NCI-H345 (cell line): ENCODE results near the gene TPI1.

ENCODE experiments used
- DNase-seq: peaks from one replicate; lab custom pipeline; 2025; lab: John Stamatoyannopoulos, UW

The TPI1 gene

DNA sequence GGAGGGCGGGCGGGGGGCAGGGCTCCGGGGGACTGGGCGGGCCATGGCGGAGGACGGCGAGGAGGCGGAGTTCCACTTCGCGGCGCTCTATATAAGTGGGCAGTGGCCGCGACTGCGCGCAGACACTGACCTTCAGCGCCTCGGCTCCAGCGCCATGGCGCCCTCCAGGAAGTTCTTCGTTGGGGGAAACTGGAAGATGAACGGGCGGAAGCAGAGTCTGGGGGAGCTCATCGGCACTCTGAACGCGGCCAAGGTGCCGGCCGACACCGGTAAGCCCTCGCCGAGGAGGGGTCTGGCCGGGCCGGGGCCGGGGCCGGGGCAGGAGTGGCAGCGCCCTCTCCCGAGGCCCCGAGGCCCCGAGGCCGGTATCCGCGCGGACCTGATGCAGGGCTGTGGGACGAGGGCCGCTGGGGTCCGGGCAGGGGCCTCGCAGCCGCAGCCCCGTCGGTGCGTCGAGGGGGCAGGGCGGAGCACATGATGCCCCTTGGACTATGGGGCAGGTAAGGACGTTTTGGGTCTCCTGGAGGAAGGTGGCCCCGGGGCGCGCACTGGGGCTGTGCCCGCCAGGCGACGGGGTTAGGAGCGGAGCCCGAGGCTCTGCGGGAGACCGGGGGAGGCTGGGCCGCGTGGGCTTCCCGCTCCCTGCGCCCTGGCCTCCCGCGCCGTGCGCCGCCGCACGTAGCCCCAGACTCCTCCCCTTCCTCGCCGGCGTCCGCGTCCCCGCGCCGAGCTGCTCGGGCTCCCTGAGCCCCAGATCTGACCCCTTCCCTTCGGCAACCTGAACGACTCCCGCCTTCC, at the start of gene TPI1:
Gene TPI1, plus strand, starts transcription at position 119 of the 798 bp plus-strand sequence. Its CDS starts 36 bp downstream, at position 155.
- peak; percentile 82 for DNase-seq

DNA sequence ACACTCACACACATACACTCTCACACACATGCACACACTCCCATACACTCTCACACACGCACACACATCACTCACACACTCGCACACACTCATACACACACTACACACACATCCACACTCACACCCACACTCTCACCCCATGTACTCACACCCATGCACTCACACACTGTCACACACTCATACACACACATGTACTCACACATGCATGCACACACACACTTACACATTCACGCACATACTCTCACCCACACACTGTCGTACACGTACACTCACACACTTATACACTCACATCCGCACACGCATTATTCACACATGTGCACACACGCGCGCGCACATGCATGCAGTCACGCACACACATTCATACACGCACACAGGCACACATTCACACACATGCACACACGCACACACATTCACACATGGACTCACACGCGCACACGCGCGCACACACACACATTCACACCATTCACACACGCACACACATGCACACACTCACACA, 49.6 kb upstream of the TPI1 start:
- DNase-seq: no peak

- no peak for DNase-seq
These were observed 49.1 kb upstream of the TPI1 start for GRCh38 chr12:6818222-6818621.

GRCh38 chr12:6818645-6819044, 48.7 kb upstream of the TPI1 start:
- DNase-seq: no peak

DNA sequence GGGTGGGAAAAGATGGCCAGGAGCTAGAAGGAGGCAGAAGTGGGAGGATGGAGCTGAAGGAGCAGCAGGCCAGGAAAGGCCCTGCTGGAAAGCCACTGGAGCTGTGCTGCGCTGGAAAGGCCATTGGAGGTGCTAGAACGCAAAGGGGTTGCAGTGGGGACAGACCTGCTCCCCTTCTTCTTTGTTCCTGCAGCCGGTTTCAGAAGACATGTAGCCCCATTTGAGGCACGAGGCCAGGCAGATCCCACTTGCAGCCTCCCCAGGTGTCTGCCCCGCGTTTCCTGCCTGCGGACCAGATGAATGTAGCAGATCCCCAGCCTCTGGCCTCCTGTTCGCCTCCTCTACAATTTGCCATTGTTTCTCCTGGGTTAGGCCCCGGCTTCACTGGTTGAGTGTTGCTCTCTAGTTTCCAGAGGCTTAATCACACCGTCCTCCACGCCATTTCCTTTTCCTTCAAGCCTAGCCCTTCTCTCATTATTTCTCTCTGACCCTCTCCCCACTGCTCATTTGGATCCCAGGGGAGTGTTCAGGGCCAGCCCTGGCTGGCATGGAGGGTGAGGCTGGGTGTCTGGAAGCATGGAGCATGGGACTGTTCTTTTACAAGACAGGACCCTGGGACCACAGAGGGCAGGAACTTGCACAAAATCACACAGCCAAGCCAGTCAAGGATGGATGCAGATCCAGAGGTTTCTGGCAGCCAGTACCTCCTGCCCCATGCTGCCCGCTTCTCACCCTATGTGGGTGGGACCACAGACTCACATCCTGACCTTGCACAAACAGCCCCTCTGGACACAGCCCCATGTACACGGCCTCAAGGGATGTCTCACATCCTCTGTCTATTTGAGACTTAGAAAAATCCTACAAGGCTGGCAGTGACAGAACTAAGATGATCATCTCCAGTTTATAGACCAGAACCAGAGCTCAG, 48.0 kb upstream of the TPI1 start:
- DNase-seq: no peak

DNA sequence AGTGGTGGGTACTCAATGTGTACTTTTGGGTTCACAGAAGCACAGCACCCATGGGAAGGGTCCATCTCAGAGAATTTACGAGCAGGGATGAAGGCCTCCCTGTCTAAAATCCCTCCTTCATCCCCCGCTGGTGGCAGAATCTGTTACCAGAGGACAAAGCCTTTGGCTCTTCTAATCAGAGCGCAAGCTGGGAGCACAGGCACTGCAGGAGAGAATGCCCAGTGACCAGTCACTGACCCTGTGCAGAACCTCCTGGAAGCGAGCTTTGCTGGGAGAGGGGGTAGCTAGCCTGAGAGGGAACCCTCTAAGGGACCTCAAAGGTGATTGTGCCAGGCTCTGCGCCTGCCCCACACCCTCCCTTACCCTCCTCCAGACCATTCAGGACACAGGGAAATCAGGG, 47.2 kb upstream of the TPI1 start:
- DNase-seq: no peak

DNA sequence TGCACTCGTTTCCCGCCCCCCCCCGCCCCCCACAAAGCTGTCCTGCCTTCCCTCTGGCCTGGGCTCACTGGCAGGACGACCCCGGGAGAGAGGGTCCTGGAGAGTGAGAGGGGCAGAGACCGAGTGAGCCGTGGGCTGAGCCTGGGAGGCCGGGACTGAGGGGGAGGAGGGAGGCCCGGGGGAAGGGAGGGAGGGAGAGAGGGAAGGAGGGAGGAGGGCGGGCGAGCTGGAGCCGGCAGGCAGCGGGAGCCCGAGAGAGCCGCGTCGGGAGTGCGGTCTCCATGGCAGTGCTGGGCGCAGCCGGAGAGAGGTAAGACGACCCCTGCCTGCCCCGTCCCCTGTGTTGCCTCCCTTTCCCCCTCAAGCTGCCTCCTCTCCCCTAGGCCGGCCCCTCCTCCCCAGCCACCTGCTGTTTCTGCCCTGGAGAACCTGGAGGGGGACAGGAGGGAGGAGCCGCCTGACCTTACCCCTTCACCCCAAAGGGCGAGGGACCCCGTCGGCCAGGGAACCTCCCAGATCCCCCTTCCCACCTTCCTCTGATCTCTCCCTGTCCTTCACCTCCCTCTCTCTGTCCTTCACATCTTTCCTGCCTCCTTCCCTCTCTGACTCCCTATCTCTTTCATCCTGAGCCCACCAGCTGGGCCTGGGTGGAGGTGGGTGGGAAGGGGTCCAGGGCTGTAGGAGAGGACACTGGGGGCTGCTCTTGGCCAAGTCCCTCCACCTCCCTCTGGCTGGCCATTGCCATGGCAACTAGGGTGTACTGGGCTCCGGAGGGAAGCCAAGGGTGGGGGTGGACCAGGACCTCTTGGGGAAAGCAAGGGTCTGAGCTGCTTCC, 45.5 kb upstream of the TPI1 start, which contains the start of gene GPR162:
Gene GPR162, plus strand, starts transcription at position 231 of the 835 bp plus-strand sequence. CDS start 2,078 bp downstream, outside the sequence.
- peak; percentile 69 for DNase-seq

DNA sequence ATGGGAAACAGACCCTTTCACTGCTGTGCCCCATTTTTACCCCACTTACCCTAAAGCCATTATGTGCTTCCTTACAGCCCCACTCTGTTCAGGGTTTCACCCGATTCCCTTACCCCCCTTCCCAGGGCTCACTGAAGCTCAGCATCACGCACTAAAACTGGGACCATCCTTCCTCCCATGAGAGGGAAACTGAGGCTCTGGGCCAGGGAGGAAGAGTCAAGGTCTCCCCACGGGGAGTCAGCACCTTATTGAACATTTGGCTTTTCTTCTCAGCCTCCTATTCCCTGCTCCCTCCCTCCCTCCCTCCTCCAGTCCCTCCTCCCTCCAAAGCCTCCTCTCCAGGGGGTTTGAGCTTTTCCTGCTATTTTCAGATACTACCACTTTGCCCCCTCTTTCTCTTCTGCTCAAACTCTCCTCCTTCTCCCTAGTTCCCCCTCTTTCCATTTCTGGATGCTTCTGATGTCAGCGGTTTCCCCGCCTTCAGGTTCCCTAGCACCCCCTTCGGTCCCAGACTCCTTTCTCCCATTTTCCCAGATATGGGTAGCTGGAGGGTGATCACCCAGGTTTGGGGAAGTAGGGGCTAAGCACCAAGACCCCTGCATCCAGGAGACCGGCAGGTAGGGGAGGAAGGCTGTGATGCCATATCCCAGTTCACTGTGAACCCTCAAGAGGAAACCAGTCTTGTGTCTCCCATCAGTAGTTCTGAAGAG, 44.8 kb upstream of the TPI1 start:
- DNase-seq: no peak

DNA sequence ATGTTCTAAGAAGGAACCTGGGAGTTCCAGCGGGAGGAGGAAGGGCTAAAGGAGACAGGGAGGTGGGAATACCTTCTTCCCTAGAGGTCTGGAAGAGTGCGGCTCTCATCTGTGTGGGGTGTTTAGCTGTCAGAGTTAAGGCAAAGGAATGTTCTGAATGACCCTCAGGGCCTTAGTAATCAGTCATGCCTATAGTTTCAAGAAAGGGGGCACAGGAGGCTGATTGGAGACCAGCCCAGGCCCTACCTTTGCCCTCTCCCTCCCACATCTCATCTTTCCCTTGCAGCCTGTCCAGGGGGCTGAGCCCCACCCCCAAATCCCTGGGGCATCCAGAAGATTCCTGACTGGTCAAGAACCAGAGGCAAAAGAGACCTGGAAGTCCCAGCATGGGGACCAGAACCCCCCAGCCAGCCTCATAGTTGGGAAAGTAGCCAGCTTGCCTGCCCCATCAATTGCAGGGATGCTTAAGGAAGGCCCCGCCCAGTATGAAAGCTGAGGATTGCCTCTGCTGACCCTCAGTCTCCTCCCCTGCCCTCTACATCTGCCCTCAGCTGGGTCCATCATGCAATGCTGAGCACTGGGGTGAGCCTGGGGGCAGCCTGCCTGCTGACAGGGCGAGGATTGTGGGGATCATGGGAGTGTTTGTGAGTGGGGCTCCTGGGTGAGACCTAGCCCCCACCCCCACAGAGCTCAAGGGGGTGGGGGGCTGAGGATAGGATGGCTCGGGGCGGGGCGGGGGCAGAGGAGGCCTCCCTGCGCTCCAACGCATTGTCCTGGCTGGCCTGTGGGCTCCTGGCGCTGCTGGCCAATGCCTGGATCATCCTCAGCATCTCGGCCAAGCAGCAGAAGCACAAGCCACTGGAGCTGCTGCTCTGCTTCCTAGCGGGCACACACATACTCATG, 43.9 kb upstream of the TPI1 start:
- no peak for DNase-seq

- no peak for DNase-seq
These were observed 43.1 kb upstream of the TPI1 start for GRCh38 chr12:6824085-6824775.

DNA sequence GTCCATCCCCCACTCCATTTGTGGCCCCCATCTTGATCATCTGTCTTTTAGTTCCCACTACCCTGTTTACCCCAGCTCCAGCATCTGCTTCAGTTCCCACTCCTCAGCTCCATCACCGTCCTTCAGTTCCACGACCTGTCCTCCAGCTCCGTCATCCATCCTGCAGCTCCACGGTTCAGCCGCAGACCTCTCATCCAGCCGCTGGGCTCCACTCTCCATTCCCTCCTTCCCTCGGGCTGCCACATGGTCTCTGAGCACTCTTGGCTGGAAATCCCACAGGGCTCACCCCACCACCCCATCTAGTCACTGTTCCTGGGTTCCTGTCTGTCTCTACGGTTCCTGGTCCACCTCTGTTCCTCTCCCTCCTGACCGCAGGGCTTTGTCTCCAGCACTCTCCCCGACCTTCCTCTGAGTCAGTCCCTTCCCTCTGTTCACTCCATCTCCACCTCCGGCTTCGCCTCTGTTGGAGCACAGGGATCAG, 42.4 kb upstream of the TPI1 start:
- DNase-seq: no peak

DNA sequence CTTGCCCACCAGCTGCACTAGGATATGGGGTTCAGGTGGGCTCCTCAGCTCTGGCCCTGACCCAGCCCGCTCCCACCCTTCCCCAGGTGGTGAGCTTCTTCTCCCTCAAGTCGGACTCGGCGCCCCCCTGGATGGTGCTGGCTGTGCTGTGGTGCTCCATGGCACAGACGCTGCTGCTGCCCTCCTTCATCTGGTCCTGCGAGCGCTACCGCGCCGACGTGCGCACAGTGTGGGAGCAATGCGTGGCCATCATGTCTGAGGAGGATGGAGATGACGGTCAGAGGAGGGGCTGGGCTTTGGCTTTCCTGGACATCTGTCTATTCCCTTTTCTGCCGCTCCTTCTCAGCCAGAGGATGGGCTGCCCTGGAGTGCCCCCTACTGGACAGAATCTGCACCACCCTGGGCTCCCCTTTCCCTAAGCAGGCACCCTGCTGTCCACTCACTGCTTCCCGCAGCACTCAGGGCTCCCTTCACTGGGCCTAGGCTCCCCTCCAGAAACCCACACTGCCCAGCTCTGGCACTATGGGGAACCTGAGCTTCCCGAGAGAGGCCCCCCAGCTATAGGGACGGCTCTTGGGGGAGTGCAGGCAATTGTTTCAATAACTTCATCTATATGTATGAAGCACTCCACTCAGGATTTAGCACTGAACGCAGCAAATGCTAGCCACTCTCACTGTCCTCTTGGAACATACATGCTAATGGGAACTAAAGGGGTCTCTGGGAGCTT, 41.8 kb upstream of the TPI1 start:
- DNase-seq: peak; percentile 75

GRCh38 chr12:6826125-6826733, 41.1 kb upstream of the TPI1 start:
- DNase-seq: no peak

- DNase-seq: no peak
These were observed 40.4 kb upstream of the TPI1 start for GRCh38 chr12:6826734-6827436.

DNA sequence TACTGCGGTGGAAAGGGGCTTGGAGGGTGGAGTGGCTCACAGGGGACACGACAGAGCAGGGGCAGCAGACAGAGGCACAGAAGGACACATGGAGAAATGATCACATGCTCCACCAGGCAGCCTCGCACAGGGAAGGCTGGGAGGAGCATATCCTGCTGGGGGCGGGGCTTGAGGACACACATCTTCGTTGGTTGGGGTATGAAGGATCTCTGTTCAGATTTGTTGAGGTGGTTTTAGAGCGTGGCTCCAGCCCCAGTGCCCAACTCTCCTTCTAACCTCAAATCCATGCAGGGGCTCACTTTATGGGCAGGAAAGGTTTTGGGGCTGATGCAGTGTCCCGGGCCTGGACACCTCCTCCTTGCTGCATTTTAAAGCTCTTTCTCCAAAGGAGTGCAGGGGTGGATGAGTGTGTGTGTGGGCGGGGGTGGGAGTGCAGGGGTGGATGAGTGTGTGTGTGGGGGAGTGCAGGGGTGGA, 39.9 kb upstream of the TPI1 start:
- peak; percentile 87 for DNase-seq

DNA sequence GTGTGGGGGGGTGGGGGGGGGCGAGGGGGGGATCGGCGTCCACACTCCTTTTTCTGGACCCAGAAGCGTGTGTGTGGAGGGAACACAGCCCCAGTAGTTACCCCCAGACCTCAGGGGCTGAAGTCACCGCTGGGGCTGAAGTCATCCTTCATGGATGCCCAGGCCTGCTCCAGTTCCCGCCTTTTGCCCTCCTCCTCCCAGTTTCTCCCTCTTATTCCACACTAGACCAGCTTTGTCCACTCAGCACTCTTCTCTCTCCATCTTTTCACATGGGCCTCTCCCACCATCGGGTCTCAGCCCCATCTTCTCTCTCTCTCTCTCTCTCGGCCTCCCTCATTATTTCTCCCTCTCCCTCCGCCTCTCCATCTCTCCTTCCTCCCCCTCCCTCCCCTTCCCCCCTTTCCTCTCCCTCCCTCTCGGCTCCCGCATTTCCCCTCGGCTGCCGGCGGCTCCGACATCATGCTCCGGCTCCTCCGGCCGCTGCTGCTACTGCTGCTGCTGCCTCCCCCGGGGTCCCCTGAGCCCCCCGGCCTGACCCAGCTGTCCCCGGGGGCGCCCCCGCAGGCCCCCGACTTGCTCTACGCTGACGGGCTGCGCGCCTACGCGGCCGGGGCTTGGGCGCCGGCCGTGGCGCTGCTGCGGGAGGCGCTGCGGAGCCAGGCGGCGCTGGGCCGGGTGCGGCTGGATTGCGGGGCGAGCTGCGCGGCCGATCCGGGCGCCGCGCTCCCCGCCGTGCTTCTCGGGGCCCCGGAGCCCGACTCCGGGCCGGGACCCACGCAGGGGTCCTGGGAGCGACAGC, 39.1 kb upstream of the TPI1 start, which contains the start of gene P3H3:
Gene P3H3, plus strand, starts transcription at position 426 of the 799 bp plus-strand sequence. Its CDS starts 34 bp downstream, at position 460.
- peak; percentile 67 for DNase-seq
